Stimulated activated effector memory CD8-positive, alpha-beta T cell treated with anti-CD3 and anti-CD28 coated beads, Interleukin-12 subunit alpha, Interleukin-12 subunit beta, amount 100 ng/mL, for 72 hours (primary cell): ENCODE measurements around the gene CCDC28A.
"Not testable (repeated sequence)": the region's sequence is repeated elsewhere in the genome, so short reads cannot be mapped to it uniquely, and the experiment has no call there.

Experiments used
- ATAC-seq: fragments of 150-1000 bp; cut with Tn5 transposase; 2 replicates; pipeline ENCODE4 v1.10.0; 2021
- DNase-seq, 2 donors: peaks; one replicate each; pipeline ENCODE4 v3.0.0; 2021 to 2022; ENCODE audit warnings: low spot score in 2 of 2
- H3K27ac Mint-ChIP-seq: one replicate; pipeline ENCODE4 v1.8.0; 2022; ENCODE audit warnings: mild to moderate bottlenecking, mixed read lengths
- H3K36me3 Mint-ChIP-seq: one replicate; pipeline ENCODE4 v1.8.0; 2022; ENCODE audit warnings: mild to moderate bottlenecking, mixed read lengths
- H3K4me1 Mint-ChIP-seq: one replicate; pipeline ENCODE4 v1.8.0; 2022; ENCODE audit warnings: mixed read lengths
- H3K4me3 Mint-ChIP-seq: one replicate; pipeline ENCODE4 v1.8.0; 2022; ENCODE audit warnings: mild to moderate bottlenecking, mixed read lengths
- H3K9me3 Mint-ChIP-seq: one replicate; pipeline ENCODE4 v1.8.0; 2022; ENCODE audit warnings: mixed read lengths

Gene CCDC28A

DNA sequence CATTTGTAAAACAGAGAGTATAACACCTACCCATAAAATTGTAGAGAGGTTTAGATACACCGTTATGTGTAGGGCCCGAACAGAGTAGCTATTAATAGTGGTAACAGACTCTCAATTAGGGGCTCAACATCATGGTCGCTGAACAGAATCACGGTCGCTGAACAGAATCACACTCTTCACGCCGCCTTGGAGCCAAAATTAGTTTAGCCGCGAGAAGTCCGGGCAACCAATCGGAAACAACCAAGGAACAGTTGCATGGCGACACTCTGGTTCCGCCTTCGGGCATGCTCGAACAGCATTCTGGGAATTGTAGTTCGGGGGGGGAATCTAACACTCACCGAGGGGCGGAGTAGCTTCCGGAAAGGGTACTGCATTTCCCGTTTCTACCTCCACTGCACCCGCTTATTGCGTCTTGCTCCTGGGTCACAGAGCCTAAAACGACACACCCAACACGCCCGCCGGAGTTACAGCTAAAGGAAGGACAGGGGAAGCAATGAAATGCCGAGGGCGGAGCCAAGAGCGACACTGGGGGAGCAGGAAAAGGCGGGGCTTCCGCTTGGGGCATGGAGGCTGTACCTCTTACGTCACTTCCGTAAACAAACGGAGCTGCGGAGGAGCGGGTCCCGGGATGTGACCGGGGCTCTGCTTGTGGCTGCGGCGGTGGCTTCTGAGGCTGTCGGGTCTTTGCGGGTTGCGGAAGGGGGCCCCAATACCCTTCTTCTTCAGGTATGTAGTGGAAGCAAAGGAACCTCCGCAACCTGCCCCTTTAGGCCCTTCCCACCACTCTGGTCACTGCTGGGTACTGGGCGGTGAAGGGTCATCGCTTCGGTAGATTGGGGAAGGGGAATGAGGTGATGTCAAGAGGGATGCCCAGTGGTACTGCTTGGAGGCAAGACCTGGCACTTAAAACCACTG is at the start of gene CCDC28A:
CCDC28A (plus strand) TSS at position 593 of the 915 bp plus-strand sequence. CDS start 2,352 bp downstream, outside the sequence.
- no peaks in the 10 kb centered on the region for H3K9me3 Mint-ChIP-seq
- peaks cover 7% of the 10 kb centered on the region for H3K4me1 Mint-ChIP-seq
- peak within 1 kb of the TSS; percentile 99 for H3K27ac Mint-ChIP-seq
- ATAC-seq = peak; percentile 93
- H3K4me3 Mint-ChIP-seq = peak within 1 kb of the TSS; percentile 95
- DNase-seq = peak; percentile 84 to 96
- H3K36me3 Mint-ChIP-seq = peaks cover 38% of the 10 kb centered on the region

DNA sequence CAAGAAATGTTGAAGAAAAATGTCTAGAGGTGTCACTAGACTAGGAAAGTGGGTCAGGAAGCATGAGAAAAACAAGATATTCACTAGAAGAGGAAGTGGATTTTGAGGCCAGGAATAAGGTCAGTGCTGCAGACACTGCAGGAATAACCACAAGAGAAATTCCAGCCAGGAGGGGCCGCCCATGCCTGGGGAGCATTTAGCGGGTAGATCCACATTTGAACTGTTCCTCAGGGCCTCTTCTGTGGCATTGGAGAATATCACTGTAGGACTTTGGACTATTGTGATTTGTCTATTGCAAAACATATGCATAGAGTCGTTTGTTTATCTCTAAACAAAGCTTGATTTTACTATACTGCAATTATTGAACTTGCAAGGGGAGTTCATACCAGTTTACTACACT is 49.6 kb upstream of the CCDC28A start:
- Mint-ChIP-seq H3K4me3 (no peak overlapping the region), H3K9me3 (no peaks in the 10 kb centered on the region), H3K27ac (no peak overlapping the region), H3K36me3 (no peaks in the 10 kb centered on the region), H3K4me1 (no peaks in the 10 kb centered on the region)
- ATAC-seq (no peak), DNase-seq (no peak)

DNA sequence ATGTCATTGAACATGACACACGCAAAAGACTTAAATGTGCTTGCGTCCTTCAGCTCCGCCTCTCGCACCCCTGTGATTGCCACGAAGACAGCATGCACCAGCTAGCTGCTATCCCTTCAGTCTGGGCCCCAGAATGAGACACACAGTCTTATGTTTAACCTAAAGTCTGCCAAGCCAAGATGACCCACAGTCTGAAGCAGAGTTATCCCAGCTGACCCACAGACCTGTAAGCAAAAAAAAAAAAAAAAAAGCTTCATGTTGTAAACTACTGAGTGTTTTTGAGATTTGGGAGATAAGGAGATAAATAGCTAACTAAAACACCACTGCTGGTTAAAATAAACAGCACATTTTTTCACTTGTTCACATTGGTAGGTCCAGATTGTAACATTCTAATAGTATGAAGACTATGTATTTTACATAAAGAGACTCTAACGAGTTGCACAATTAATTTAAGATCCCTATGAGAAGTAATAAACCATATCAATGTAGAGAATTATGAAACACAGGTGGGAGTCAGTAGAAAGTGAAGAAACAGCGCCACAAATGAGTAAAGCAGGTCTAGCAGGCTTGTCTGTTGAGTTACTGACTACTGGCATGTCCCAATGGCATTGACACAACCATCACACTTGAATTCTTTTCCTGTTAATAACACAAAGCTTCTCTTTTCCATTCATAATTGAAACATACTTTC is 47.4 kb upstream of the CCDC28A start:
- Mint-ChIP-seq H3K4me3 (no peak overlapping the region), H3K9me3 (no peaks in the 10 kb centered on the region), H3K4me1 (no peaks in the 10 kb centered on the region), H3K36me3 (no peaks in the 10 kb centered on the region), H3K27ac (no peak overlapping the region)
- DNase-seq = no peak
- no peak for ATAC-seq

DNA sequence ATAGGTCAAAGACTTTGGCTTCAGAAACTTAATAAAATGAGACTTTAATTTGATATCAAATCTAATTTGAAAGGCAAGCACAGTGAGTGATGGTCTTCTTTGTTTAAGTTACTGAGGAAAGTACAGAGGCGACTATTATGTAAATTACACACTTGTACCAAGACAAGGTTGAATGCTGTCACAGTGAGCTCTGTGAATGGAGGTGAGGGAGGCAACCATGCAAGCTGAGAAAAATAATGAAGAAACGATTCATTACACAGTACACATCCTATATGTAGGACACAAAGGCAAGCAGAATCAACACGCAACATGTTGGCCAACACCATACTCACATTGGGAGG is 46.8 kb upstream of the CCDC28A start:
- no peak for ATAC-seq

DNA sequence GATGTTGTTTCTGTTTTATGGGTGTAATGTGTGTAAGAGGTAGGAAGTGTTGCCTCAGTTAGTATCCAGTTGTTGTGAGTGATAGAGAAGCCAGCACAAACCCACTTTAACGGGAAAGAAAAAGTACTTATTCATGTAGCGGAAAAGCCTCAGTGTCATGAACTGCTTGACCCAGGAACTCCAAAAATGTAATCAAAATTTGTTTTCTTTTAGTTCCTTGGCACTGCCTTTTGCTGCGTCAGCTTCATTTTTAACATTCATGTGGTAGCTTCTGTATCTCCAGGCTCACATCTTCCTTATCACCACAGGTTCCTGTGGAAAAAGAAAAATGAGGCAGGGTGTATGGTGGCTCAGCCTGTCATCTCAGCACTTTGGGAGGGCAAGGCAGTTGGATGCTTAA is 46.4 kb upstream of the CCDC28A start:
- H3K9me3 Mint-ChIP-seq = no peaks in the 10 kb centered on the region

More for the DNA sequence above, 46.8 kb upstream of the CCDC28A start:
- H3K36me3 Mint-ChIP-seq = no peaks in the 10 kb centered on the region
- H3K9me3 Mint-ChIP-seq = no peaks in the 10 kb centered on the region
- H3K4me1 Mint-ChIP-seq = no peaks in the 10 kb centered on the region
- no peak overlapping the region for H3K27ac Mint-ChIP-seq
- no peak overlapping the region for H3K4me3 Mint-ChIP-seq
- no peak for DNase-seq

DNA sequence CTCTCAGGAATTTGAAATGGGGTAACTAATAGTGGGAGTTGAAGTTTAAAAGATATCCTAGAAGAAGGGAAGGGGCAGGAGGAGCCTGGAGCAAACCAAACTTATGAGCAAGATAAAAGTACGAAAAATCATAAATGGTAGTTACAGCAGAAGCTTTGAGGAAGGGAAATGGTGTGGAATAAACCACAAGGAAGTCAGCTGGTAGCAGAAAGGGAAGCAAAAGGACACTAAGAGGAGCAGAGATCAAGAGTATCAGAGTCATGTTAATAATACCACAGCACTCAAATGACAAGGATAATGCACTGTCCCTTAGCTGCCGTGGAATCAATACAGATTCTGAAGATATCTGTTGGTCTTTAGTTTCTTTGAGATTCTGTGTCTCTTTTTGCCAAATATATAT is 44.9 kb upstream of the CCDC28A start:
- no peak for ATAC-seq
- DNase-seq = no peak
- Mint-ChIP-seq H3K4me1 (no peaks in the 10 kb centered on the region), H3K36me3 (no peaks in the 10 kb centered on the region), H3K9me3 (no peaks in the 10 kb centered on the region), H3K27ac (no peak overlapping the region), H3K4me3 (no peak overlapping the region)

More for the DNA sequence above, 46.4 kb upstream of the CCDC28A start:
- Mint-ChIP-seq H3K4me3 (no peak overlapping the region), H3K4me1 (no peaks in the 10 kb centered on the region), H3K27ac (no peak overlapping the region), H3K36me3 (no peaks in the 10 kb centered on the region)
- no peak for DNase-seq
- no peak for ATAC-seq

DNA sequence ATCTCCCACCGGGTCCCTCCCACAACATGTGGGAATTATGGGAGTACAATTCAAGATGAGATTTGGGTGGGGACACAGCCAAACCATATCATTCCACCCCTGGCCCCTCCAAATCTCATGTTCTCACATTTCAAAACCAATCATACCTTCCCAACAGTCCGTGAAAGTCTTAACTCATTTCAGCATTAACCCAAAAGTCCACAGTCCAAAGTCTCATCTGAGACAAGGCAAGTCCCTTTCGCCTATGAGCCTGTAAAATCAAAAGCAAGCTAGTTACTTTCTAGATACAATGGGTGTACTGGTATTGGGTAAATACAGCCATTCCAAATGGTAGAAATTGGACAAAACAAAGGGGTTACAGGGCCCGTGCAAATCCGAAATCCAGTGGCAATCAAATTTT is 43.5 kb upstream of the CCDC28A start:
- H3K27ac Mint-ChIP-seq, DNase-seq, H3K4me3 Mint-ChIP-seq, H3K36me3 Mint-ChIP-seq, H3K9me3 Mint-ChIP-seq, ATAC-seq, H3K4me1 Mint-ChIP-seq: not testable (repeated sequence)

DNA sequence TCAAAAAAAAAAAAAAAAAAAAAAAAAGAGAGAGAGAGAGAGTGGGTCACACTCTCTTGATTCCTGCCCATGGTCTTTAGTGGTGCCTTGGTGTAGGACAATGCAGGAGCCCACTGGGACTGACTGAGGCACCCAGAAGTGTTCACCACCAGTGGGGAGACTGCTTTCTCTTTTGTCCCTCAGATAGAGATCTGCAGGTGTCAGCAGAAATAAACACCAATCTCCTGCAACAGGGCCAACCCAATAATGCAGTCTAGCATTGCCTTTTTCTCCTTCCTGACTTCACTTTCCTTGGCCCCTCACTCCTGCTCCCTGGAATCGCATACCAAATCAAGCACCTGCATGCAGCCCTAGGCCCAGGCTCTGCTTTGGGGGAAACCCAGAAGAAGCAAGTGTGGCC is 39.0 kb upstream of the CCDC28A start:
- no peak overlapping the region for H3K27ac Mint-ChIP-seq
- H3K4me3 Mint-ChIP-seq = no peak overlapping the region
- H3K4me1 Mint-ChIP-seq = no peaks in the 10 kb centered on the region

DNA sequence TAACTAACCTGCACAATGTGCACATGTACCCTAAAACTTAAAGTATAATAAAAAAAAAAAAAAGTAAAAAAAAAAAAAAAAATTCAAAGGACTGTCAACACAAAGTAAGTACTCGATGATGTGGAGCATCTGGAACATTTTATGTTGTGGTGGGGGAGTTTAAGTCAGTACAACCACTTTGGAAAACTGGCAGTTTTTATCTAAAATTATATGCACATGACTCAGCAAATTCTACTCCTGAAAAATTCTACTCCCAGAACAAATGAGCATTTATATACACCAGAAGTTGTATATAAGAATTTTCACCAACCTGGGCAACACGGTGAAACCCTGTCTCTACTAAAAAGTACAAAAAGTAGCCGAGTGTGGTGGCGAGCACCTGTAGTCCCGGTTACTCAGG is 36.9 kb upstream of the CCDC28A start:
- Mint-ChIP-seq H3K9me3 (peaks cover 3% of the 10 kb centered on the region), H3K36me3 (no peaks in the 10 kb centered on the region), H3K4me1 (no peaks in the 10 kb centered on the region), H3K27ac (no peak overlapping the region), H3K4me3 (no peak overlapping the region)
- DNase-seq (no peak), ATAC-seq (no peak)

More for the DNA sequence above, 39.0 kb upstream of the CCDC28A start:
- peaks cover 3% of the 10 kb centered on the region for H3K9me3 Mint-ChIP-seq
- DNase-seq (no peak), ATAC-seq (no peak)
- H3K36me3 Mint-ChIP-seq = no peaks in the 10 kb centered on the region

DNA sequence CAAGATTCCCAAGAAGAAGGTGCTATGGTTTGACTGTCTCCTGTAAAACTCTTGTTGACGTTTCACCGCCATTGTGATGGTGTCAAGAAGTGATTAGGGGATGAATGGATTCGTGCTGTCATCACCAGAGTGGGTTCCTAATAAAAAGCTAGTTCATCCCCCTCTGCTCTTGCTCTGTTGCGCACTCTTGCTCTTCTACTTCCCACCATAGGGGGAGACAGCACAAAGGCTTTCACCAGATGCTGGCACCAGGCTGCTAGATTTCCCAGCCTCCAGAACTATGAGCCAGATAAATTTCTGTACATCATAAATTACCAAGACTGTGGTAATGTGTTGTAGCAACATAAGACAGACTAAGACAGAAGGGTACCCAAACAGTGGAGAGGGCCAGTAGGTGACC is 21.6 kb upstream of the CCDC28A start:
- Mint-ChIP-seq H3K9me3 (no peaks in the 10 kb centered on the region), H3K4me3 (no peak overlapping the region), H3K27ac (no peak overlapping the region), H3K4me1 (no peaks in the 10 kb centered on the region), H3K36me3 (no peaks in the 10 kb centered on the region)
- no peak for ATAC-seq
- no peak for DNase-seq

DNA sequence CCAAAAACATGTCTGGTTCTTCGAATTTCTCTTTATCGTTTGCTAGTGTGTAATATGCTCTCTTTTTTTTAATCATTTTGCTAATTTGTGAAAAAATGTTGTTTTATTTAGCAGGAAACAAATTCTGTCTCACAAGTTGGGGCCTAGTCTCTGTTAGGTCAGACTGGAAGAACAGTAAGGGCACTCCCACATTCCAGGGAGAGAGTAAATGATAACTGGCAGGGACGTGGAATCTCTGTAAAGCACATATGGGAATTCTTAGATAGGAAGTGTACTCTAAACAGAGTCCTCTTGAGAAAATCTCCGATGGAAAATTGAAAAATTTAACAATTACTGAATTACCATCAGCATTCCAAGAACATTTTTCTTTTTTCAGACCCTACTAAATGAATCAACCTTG is 16.4 kb upstream of the CCDC28A start:
- Mint-ChIP-seq H3K36me3 (no peaks in the 10 kb centered on the region), H3K4me1 (no peaks in the 10 kb centered on the region), H3K27ac (no peak overlapping the region), H3K4me3 (no peak overlapping the region), H3K9me3 (no peaks in the 10 kb centered on the region)
- DNase-seq (no peak), ATAC-seq (no peak)

DNA sequence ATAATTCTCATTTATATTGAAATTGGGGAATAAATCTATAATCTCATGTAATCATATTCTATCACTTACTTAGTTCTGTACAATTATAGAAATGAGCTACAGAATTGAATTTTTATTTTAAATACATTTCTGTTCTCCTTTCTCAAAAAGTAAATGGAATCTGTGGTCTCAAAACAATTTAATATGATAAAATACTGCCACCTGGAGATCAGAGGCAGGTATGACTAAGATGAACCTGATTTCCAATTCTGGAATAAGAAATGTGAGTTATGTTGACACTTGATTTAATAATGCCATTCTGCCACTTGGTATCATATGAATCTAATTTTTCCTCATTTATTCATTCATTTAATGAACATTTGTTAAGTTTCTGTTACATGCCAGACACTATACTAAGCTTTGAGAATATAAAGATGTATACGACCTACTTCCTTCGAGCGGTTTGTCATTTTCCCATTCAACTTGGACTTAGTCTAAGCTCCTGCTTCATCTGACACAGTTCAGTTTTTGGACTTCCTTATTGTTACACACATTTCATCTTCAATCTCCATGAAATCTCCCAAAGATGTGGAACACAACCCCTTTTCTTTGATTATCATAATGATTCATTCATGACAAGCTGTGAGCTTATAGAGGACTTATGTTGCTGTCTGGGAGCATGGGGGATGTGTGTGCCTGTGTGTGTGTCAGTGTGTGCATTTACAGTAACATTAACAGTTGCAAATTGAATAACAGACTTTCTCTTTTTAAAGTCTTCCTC is 7.5 kb upstream of the CCDC28A start:
- H3K27ac Mint-ChIP-seq = no peak overlapping the region
- H3K4me3 Mint-ChIP-seq = no peak overlapping the region
- no peaks in the 10 kb centered on the region for H3K36me3 Mint-ChIP-seq
- no peaks in the 10 kb centered on the region for H3K9me3 Mint-ChIP-seq
- DNase-seq = no peak
- no peaks in the 10 kb centered on the region for H3K4me1 Mint-ChIP-seq
- no peak for ATAC-seq

DNA sequence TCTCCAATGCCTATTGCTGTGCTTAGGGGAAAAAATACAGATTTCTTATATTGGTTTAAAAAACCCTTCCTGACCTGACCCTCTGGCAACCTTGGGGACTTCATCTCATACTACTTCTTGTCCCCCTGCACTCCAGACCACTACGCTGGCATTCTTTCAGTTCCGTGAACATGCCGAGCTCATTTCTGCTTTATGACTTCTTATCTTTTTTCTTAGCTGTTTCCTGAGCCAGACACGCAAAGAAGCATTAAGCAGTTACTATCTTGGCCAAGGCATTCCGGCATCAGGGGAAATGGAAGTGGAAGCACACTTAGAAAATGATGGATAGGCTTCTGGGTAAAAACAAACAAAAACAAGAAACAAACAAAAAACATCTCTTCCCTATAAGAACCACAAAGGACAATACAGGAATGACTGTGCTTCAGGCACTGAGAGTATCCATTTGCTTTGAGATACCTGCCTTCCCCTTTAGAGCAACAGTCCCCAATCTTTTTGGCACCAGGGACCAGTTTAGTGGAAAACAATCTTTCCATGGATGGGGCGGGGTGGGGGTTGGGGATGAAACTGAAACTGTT is 4.4 kb upstream of the CCDC28A start:
- no peak for DNase-seq
- Mint-ChIP-seq H3K4me3 (no peak overlapping the region), H3K9me3 (no peaks in the 10 kb centered on the region), H3K27ac (no peak overlapping the region), H3K4me1 (peaks cover 4% of the 10 kb centered on the region), H3K36me3 (peaks cover 15% of the 10 kb centered on the region)
- ATAC-seq = no peak

DNA sequence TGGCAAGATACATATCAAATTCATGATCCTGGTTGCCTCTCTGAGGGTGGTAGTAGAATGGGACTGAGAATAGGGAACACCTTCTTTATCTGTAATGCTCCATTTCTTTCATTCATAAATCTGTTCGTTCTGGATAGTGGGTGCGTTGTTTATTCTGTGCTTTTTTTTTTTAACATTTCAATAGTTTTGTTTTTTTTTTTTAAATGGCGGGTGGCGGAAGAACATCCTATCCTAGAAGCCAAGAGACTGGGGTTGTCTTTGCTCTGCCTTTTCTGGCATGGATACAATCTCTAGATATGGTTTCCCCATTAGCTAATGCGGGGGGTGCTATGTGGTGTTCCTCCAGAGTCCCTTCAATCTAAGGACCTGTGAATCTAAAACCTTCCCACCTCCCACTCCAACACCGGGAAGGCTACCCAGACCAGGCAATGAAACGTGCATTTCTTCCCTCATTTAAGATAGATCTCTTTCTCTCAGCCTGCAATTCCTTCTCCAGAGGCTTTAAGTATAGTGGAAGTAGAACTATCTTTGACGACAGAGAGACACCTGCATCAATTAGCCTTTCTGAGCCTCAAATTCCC is 883 bp upstream of the CCDC28A start:
- H3K9me3 Mint-ChIP-seq = no peaks in the 10 kb centered on the region
- H3K36me3 Mint-ChIP-seq = peaks cover 36% of the 10 kb centered on the region
- peak overlapping the region; percentile 95 for H3K4me3 Mint-ChIP-seq
- no peak for ATAC-seq
- DNase-seq = no peak
- peaks cover 7% of the 10 kb centered on the region for H3K4me1 Mint-ChIP-seq
- H3K27ac Mint-ChIP-seq = peak overlapping the region; percentile 99

DNA sequence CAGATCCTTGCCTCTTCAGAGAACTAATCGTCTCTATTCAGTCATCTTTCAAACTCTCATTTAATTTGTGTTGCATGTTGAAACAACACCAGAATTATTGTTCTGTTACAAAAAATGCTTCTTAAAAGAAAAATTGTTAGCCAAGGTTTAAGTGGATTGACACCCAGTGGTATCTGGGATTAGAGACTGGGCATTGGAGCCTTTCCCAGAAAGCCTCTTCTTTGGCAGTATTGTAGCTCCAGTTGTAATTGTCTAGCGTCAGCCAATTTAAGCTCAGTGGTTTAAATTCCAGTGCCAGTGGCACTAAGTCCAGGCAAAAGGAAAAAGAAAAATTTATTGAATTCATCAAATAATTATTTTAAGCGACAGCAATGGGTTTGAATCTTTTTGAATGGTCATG is 801 bp downstream of the CCDC28A start:
- DNase-seq (no peak), ATAC-seq (no peak)
- peaks cover 7% of the 10 kb centered on the region for H3K4me1 Mint-ChIP-seq
- H3K27ac Mint-ChIP-seq = peak overlapping the region; percentile 99
- peaks cover 38% of the 10 kb centered on the region for H3K36me3 Mint-ChIP-seq
- H3K9me3 Mint-ChIP-seq = no peaks in the 10 kb centered on the region
- peak overlapping the region; percentile 95 for H3K4me3 Mint-ChIP-seq
